ENCODE measurements around the gene EVC2. TPM values are rescaled to one million over a fixed set of nuclear protein-coding genes. Genes with fewer than 3 reads are reported as not detected.

EVC2 gene
- polyA plus RNA-seq, 1 donor from 2014 or later: 0.27 TPM

GRCh38 chr4:5746829-5747737, 38.7 kb upstream of the EVC2 start:
- Histone ChIP-seq H3F3A (ENCODE audit: insufficient read depth, low read length, poor library complexity, severe bottlenecking) (no peaks in the 10 kb centered on the region), H3K9me3 (ENCODE audit: low read length) (no peaks in the 10 kb centered on the region), H3K27me3 (ENCODE audit: insufficient read depth, low read depth, low read length) (no peaks in the 10 kb centered on the region), H3K27ac (ENCODE audit: low read length) (no peak overlapping the region), H3K9me2 (ENCODE audit: insufficient read depth, low read length) (no peaks in the 10 kb centered on the region), H3K79me2 (replicated peaks; ENCODE audit: insufficient read depth, low read length) (no peaks in the 10 kb centered on the region), H3K9ac (ENCODE audit: low read length) (no peak overlapping the region), H4K20me1 (ENCODE audit: insufficient read depth) (no peaks in the 10 kb centered on the region), H3K4me3 (ENCODE audit: low read length) (no peak overlapping the region), H3K36me3 (ENCODE audit: insufficient read depth, low read length) (no peaks in the 10 kb centered on the region), H2AFZ (ENCODE audit: low read depth, low read length) (no peak overlapping the region), H3K4me2 (ENCODE audit: low read length) (no peak overlapping the region)
- TF ChIP-seq MXI1 (conservative IDR thresholded peaks at IDR 0.05; ENCODE audit: poor library complexity, severe bottlenecking): no peak
- no peak for TF ChIP-seq CTCF (IDR thresholded peaks at IDR 0.05; ENCODE audit: poor library complexity, severe bottlenecking)
- TF ChIP-seq RAD21 (conservative IDR thresholded peaks at IDR 0.05): no peak
- TF ChIP-seq EP300 (conservative IDR thresholded peaks at IDR 0.05; ENCODE audit: poor library complexity, severe bottlenecking): no peak
- no peak for TF ChIP-seq POLR2AphosphoS5 (IDR thresholded peaks at IDR 0.05)
- no peak for TF ChIP-seq SMC3 (conservative IDR thresholded peaks at IDR 0.05; ENCODE audit: poor library complexity)
- no peak for TF ChIP-seq REST (IDR thresholded peaks at IDR 0.05; ENCODE audit: borderline replicate concordance)
- no peak for TF ChIP-seq TAF1 (IDR thresholded peaks at IDR 0.05; ENCODE audit: low read depth)
- TF ChIP-seq EZH2 (IDR thresholded peaks at IDR 0.05; ENCODE audit: borderline replicate concordance, insufficient read depth, low read length, poor library complexity, severe bottlenecking): no peak

- Histone ChIP-seq H2AFZ (ENCODE audit: low read depth, low read length) (no peak overlapping the region), H3K27me3 (ENCODE audit: insufficient read depth, low read depth, low read length) (no peaks in the 10 kb centered on the region), H3K9me3 (ENCODE audit: low read length) (no peaks in the 10 kb centered on the region), H3K4me2 (ENCODE audit: low read length) (no peak overlapping the region), H3K4me3 (ENCODE audit: low read length) (no peak overlapping the region), H3K9ac (ENCODE audit: low read length) (no peak overlapping the region), H3K9me2 (ENCODE audit: insufficient read depth, low read length) (no peaks in the 10 kb centered on the region), H3K79me2 (replicated peaks; ENCODE audit: insufficient read depth, low read length) (no peaks in the 10 kb centered on the region), H4K20me1 (ENCODE audit: insufficient read depth) (no peaks in the 10 kb centered on the region), H3K36me3 (ENCODE audit: insufficient read depth, low read length) (no peaks in the 10 kb centered on the region), H3K27ac (ENCODE audit: low read length) (no peak overlapping the region), H3F3A (ENCODE audit: insufficient read depth, low read length, poor library complexity, severe bottlenecking) (no peaks in the 10 kb centered on the region)
- TF ChIP-seq REST (IDR thresholded peaks at IDR 0.05; ENCODE audit: borderline replicate concordance) (no peak), POLR2AphosphoS5 (IDR thresholded peaks at IDR 0.05) (no peak), CTCF (IDR thresholded peaks at IDR 0.05; ENCODE audit: poor library complexity, severe bottlenecking) (no peak), EZH2 (IDR thresholded peaks at IDR 0.05; ENCODE audit: borderline replicate concordance, insufficient read depth, low read length, poor library complexity, severe bottlenecking) (no peak), TAF1 (IDR thresholded peaks at IDR 0.05; ENCODE audit: low read depth) (no peak), EP300 (conservative IDR thresholded peaks at IDR 0.05; ENCODE audit: poor library complexity, severe bottlenecking) (no peak), RAD21 (conservative IDR thresholded peaks at IDR 0.05) (no peak), SMC3 (conservative IDR thresholded peaks at IDR 0.05; ENCODE audit: poor library complexity) (no peak), MXI1 (conservative IDR thresholded peaks at IDR 0.05; ENCODE audit: poor library complexity, severe bottlenecking) (no peak)
These were observed 37.9 kb upstream of the EVC2 start for GRCh38 chr4:5746250-5746649.
